K562 (cell line): ENCODE data around the gene DNMT1. TPM values are rescaled to one million over a fixed set of nuclear protein-coding genes. Genes with fewer than 3 reads are reported as not detected.

Experiments used
- ATAC-seq: fragments of 200-7000 bp; cut with Tn5 transposase; 3 replicates; pipeline ENCODE4 v1.9.1; 2020; ENCODE audit warnings: moderate library complexity
- BruUV-seq: library from RNA; stranded (reverse); fragments of 400-500 nt; replicated peaks from 2 replicates; lab custom pipeline; 2021; lab: Mats Ljungman, UMichigan
- CTCF ChIA-PET: fragments of 300-600 bp; formaldehyde crosslinking; extraction: SDS; loops from one replicate; lab custom pipeline; 2021; ENCODE audit warnings: low intra/inter-chr PET ratio; lab: Yijun Ruan, JAX
- POLR2A ChIA-PET: fragments of 300-600, 350-650 bp; sonication (Branson Sonifier 250); formaldehyde crosslinking; extraction: SDS; loops from one replicate; lab custom pipeline; 2021; ENCODE audit warnings: antibody characterized with exemption, inconsistent platforms; lab: Yijun Ruan, JAX
- DNase-seq, 4 experiments: peaks; one replicate each; pipeline versions ENCODE4 v3.0.0 to v3.0.0-alpha.2; 2011 to 2018; ENCODE audit warnings: low spot score in 3 of 4, mixed read lengths in 3 of 4; ENCODE audit errors: extremely low read depth in 1 of 4
- FAIRE-seq: peaks from 2 replicates; lab custom pipeline; 2011; peaks lifted over from hg19 to GRCh38; lab: Jason Lieb, UNC
- H2AFZ ChIP-seq: 2 replicates; pipeline ENCODE4 v1.6.0; 2011; ENCODE audit warnings: low read depth, low read length, control low read depth, inconsistent platforms
- H3K27ac ChIP-seq: fragments of 200-600 bp; 3 replicates; pipeline ENCODE4 v1.8.0; 2011; ENCODE audit warnings: low read depth, mild to moderate bottlenecking, control low read depth, inconsistent platforms, low read length, moderate library complexity, mixed read lengths; ENCODE audit errors: extremely low read depth
- H3K27me3 ChIP-seq, 2 experiments: fragments of 300-600 bp in 1 of 2; 2 replicates in 1 of 2; 3 replicates in 1 of 2; pipeline versions ENCODE4 v1.6.0 to v1.8.0; 2011; ENCODE audit warnings: inconsistent platforms in 2 of 2, low read length in 2 of 2, mild to moderate bottlenecking in 1 of 2, mixed read lengths in 1 of 2, moderate library complexity in 1 of 2; ENCODE audit not compliant: control insufficient read depth in 2 of 2, insufficient read depth in 2 of 2
- H3K36me3 ChIP-seq: fragments of 300-600 bp; 3 replicates; pipeline ENCODE4 v1.8.0; 2011; ENCODE audit warnings: mild to moderate bottlenecking, low read length, inconsistent platforms; ENCODE audit not compliant: control insufficient read depth, insufficient read depth
- H3K4me1 ChIP-seq, 2 experiments: fragments of 200-600 bp in 1 of 2; replicated peaks in 1 of 2; 2 replicates in 1 of 2; 3 replicates in 1 of 2; pipeline versions ENCODE4 v1.5.1 to v1.8.0; 2011; ENCODE audit warnings: inconsistent platforms in 2 of 2, low read length in 2 of 2, mild to moderate bottlenecking in 1 of 2, mixed read lengths in 1 of 2, moderate library complexity in 1 of 2; ENCODE audit not compliant: control insufficient read depth in 2 of 2, insufficient read depth in 2 of 2
- H3K4me2 ChIP-seq: 2 replicates; pipeline ENCODE4 v1.6.1; 2011; ENCODE audit warnings: low read length, control low read depth, inconsistent platforms, mixed read lengths; ENCODE audit not compliant: insufficient read depth
- H3K4me3 ChIP-seq: fragments of 200-600 bp; sonication (generic), shearing (Covaris generic); 2 replicates; pipeline ENCODE4 v1.5.1; 2016; ENCODE audit warnings: control low read depth, inconsistent platforms
- H3K79me2 ChIP-seq: fragments of 200-600 bp; 3 replicates; pipeline ENCODE4 v1.8.0; 2011; ENCODE audit warnings: low read length, inconsistent platforms; ENCODE audit not compliant: control insufficient read depth, insufficient read depth
- H3K9ac ChIP-seq, 2 experiments: 2 replicates each; pipeline versions ENCODE4 v1.6.0 to v1.6.1; 2011; ENCODE audit warnings: low read depth in 2 of 2, low read length in 2 of 2, control low read depth in 1 of 2, inconsistent platforms in 1 of 2, mild to moderate bottlenecking in 1 of 2, mixed read lengths in 1 of 2; ENCODE audit not compliant: insufficient read depth in 1 of 2
- H3K9me1 ChIP-seq: one replicate; pipeline ENCODE4 v1.6.0; 2011; ENCODE audit warnings: inconsistent platforms, mild to moderate bottlenecking, low read length, moderate library complexity; ENCODE audit not compliant: control insufficient read depth, insufficient read depth
- H3K9me3 ChIP-seq: replicated peaks from 2 replicates; pipeline ENCODE4 v1.5.1; 2011; ENCODE audit warnings: low read depth, low read length, inconsistent platforms; ENCODE audit not compliant: control insufficient read depth, insufficient read depth
- H4K20me1 ChIP-seq: replicated peaks from 2 replicates; pipeline ENCODE4 v1.6.1; 2011; ENCODE audit warnings: low read length, inconsistent platforms, mixed read lengths; ENCODE audit not compliant: control insufficient read depth, insufficient read depth
- BCOR ChIP-seq: fragments of 450-650 bp; IDR thresholded peaks from 2 replicates; pipeline ENCODE4 v1.6.1; 2016
- CCNT2 ChIP-seq: IDR thresholded peaks from 2 replicates; pipeline ENCODE4 v1.6.1; 2011; ENCODE audit warnings: borderline replicate concordance, low read depth, mild to moderate bottlenecking, moderate library complexity, mixed read lengths, low read length; ENCODE audit not compliant: insufficient read length; ENCODE audit errors: extremely low read depth
- ID3 ChIP-seq, 2 experiments: fragments of 250-450 bp in 1 of 2; fragments of 450-650 bp in 1 of 2; sonication (Bioruptor Pico) in 1 of 2; IDR thresholded peaks; 2 replicates each; pipeline versions ENCODE4 v1.6.1 to v1.8.0; 2016 to 2021; ENCODE audit warnings: mild to moderate bottlenecking in 2 of 2, moderate library complexity in 2 of 2, missing compliant biosample characterization in 1 of 2, missing genetic modification characterization in 1 of 2
- NR3C1 ChIP-seq: sonication (generic); formaldehyde crosslinking; IDR thresholded peaks from 2 replicates; pipeline ENCODE4 v1.8.1; 2022; ENCODE audit warnings: missing genetic modification reagents
- RBM25 ChIP-seq: fragments of 200-400 bp; formaldehyde crosslinking; IDR thresholded peaks from 2 replicates; pipeline ENCODE4 v1.6.1; 2018; ENCODE audit warnings: low read length, low read depth, moderate library complexity; ENCODE audit not compliant: severe bottlenecking
- RFX1 ChIP-seq: fragments of 450-650 bp; IDR thresholded peaks from 2 replicates; pipeline ENCODE4 v1.6.1; 2016; ENCODE audit warnings: mild to moderate bottlenecking, moderate library complexity
- ZBTB33 ChIP-seq: sonication (generic); formaldehyde crosslinking; IDR thresholded peaks from 2 replicates; pipeline ENCODE4 v1.8.1; 2023; ENCODE audit warnings: mild to moderate bottlenecking, missing genetic modification reagents
- ZFP36 ChIP-seq: fragments of 150-350 bp; IDR thresholded peaks from 2 replicates; pipeline ENCODE4 v1.6.1; 2018; ENCODE audit warnings: low read length, low read depth; ENCODE audit not compliant: partially characterized antibody
- WGBS: fragments of 100-300 bp; shearing (Covaris generic); methylation state at CpG from one replicate; pipeline ENCODE4 v1.1.6; 2016; ENCODE audit warnings: low coverage, mixed read lengths; ENCODE audit not compliant: insufficient coverage; ENCODE audit errors: missing lambda C conversion rate; 5-methylcytosine and 5-hydroxymethylcytosine counted together
- in situ Hi-C: fragments of 300-500 bp; cut with MboI; formaldehyde crosslinking; loops from 4 replicates; pipeline ENCODE4 v1.15.0; 2018; ENCODE audit warnings: inconsistent platforms, mixed read lengths
- intact Hi-C: fragments of 100-400 bp; cut with micrococcal nuclease; formaldehyde crosslinking; loops from 2 replicates; pipeline ENCODE4 v1.14.2; 2022
- polyA plus RNA-seq, 8 experiments: library from polyadenylated mRNA; depleted of rRNA in 4 of 8; stranded (reverse) in 5 of 8; unstranded in 3 of 8; fragments of >200 nt; fragmentation: Nextera tagmentation in 2 of 8; fragmentation: Illumina TruSeq in 1 of 8; extraction: Ambion mirVana in 2 of 8; extraction: Trizol in 1 of 8; gene quantifications; 2 replicates each; pipeline versions ENCODE4 v1.2.1 to v1.2.3, GENCODE V29; 2011 to 2014; ENCODE audit warnings: inconsistent platforms in 1 of 8, missing spikeins in 1 of 8
- total RNA-seq, 7 experiments: library from RNA; depleted of rRNA in 6 of 7; stranded (reverse); fragments of >200 nt in 6 of 7; fragmentation: Illumina TruSeq in 2 of 7; extraction: Trizol in 2 of 7; gene quantifications; 2 replicates each; pipeline versions ENCODE4 v1.2.1 to v1.2.3, GENCODE V29; 2011 to 2021; ENCODE audit warnings: low replicate concordance in 1 of 7

DNMT1 gene
- total and polyA plus RNA-seq, 9 of the 15 experiments (the other 6 are each of a cell fraction or from before 2014, with no cell fraction given) = 80.1 to 271 (median 121) TPM

GRCh38 chr19:10220695-10221094 lies 25.9 kb upstream of the DNMT1 start:
- BruUV-seq = no TSS peak
- no peak for TF ChIP-seq CCNT2
- no peak for TF ChIP-seq NR3C1
- peak; percentile 70; the same call in 1 of the 2 replicates for TF ChIP-seq BCOR
- TF ChIP-seq RBM25 = peak; percentile 35
- TF ChIP-seq ZFP36 = peak; percentile 58
- peak; percentile 51; the same call in 1 of the 2 replicates for TF ChIP-seq ZBTB33 (CRISPR knock-in tag)
- TF ChIP-seq RFX1 = no peak
- TF ChIP-seq ID3 (CRISPR knock-in tag; IDR thresholded peaks at IDR 0.05) = no peak
- TF ChIP-seq ID3 (tag; IDR thresholded peaks at IDR 0.05) = no peak
- no peak overlapping the region for H2AFZ ChIP-seq
- POLR2A ChIA-PET = interaction anchor here (0.8 to 1.8 kb wide), 5 partner anchors 11 to 107 kb away, joined by 3 to 5 read pairs (median 4); partner anchors contain the start of genes DNMT1 and S1PR2
- FAIRE-seq = no peak
- in situ Hi-C loops = no loop called here
- 74% methylated on average over 7 of the region's 7 CpGs for WGBS
- no peaks in the 10 kb centered on the region for H3K9me1 ChIP-seq
- H4K20me1 ChIP-seq = no peaks in the 10 kb centered on the region
- no peak overlapping the region for H3K27ac ChIP-seq
- no peak overlapping the region for H3K4me2 ChIP-seq
- peaks cover 11% of the 10 kb centered on the region; the same call in 1 of the 3 replicates for H3K36me3 ChIP-seq
- intact Hi-C loops = no loop called here
- no peak overlapping the region for H3K4me3 ChIP-seq
- CTCF ChIA-PET = no interaction called here
- H3K79me2 ChIP-seq = no peaks in the 10 kb centered on the region
- peaks cover 3 to 14% of the 10 kb centered on the region in 2 experiments; a peak in 3 of 5 replicates for H3K4me1 ChIP-seq
- no peak for DNase-seq
- H3K9me3 ChIP-seq = no peaks in the 10 kb centered on the region
- no peak overlapping the region; a peak in 2 of 4 replicates for H3K9ac ChIP-seq
- ATAC-seq = no peak
- H3K27me3 ChIP-seq = no peaks in the 10 kb centered on the region
